IMR-90 (cell line): ENCODE results near the gene ZNF506. TPM values are rescaled to one million over a fixed set of nuclear protein-coding genes. Genes with fewer than 3 reads are reported as not detected.
"Not testable (repeated sequence)": the region's sequence is repeated elsewhere in the genome, so short reads cannot be mapped to it uniquely, and the experiment has no call there.

Experiments
- ATAC-seq: fragments of 200-7000 bp; cut with Tn5 transposase; 2 replicates; pipeline ENCODE4 v1.9.1; 2020; ENCODE audit warnings: low read depth, mild to moderate bottlenecking, moderate library complexity
- BruUV-seq: library from RNA; stranded (reverse); fragments of 400-500 nt; replicated peaks from 2 replicates; lab custom pipeline; 2021; lab: Mats Ljungman, UMichigan
- CTCF ChIA-PET: fragments of 300-600 bp; formaldehyde crosslinking; extraction: SDS; loops from one replicate; lab custom pipeline; 2021; ENCODE audit warnings: antibody characterized with exemption; lab: Yijun Ruan, JAX
- POLR2A ChIA-PET: fragments of 300-600 bp; sonication (Branson Sonifier 250); formaldehyde crosslinking; loops from one replicate; lab custom pipeline; 2022; ENCODE audit warnings: antibody characterized with exemption; ENCODE audit not compliant: unreplicated experiment; lab: Charles Lee
- DNase-seq: peaks from one replicate; pipeline ENCODE4 v3.0.0; 2013
- H2AFZ ChIP-seq: replicated peaks from 2 replicates; pipeline ENCODE3; 2013; ENCODE audit warnings: low read length, mild to moderate bottlenecking; ENCODE audit not compliant: poor library complexity
- H2AK5ac ChIP-seq: 2 replicates; pipeline ENCODE4 v1.6.1; 2013; ENCODE audit warnings: low read depth, low read length, inconsistent platforms
- H2AK9ac ChIP-seq: replicated peaks from 2 replicates; pipeline ENCODE3; 2013; ENCODE audit warnings: mild to moderate bottlenecking, low read depth, low read length, moderate library complexity; ENCODE audit not compliant: poor library complexity
- H2BK120ac ChIP-seq: 2 replicates; pipeline ENCODE4 v1.6.1; 2013; ENCODE audit warnings: low read depth, low read length, inconsistent platforms
- H2BK15ac ChIP-seq: 3 replicates; pipeline ENCODE4 v1.6.1; 2013; ENCODE audit warnings: low read depth, low read length, inconsistent platforms
- H2BK20ac ChIP-seq: 2 replicates; pipeline ENCODE4 v1.6.1; 2013; ENCODE audit warnings: low read depth, mild to moderate bottlenecking, inconsistent platforms, low read length, moderate library complexity
- H2BK5ac ChIP-seq: 2 replicates; pipeline ENCODE4 v1.6.1; 2013; ENCODE audit warnings: mild to moderate bottlenecking, low read depth, low read length, inconsistent platforms; ENCODE audit not compliant: poor library complexity, severe bottlenecking
- H3K14ac ChIP-seq: replicated peaks from 2 replicates; pipeline ENCODE4 v1.6.1; 2013; ENCODE audit warnings: low read depth, low read length, inconsistent platforms
- H3K18ac ChIP-seq: 2 replicates; pipeline ENCODE4 v1.6.1; 2013; ENCODE audit warnings: low read depth, low read length, control low read depth
- H3K23ac ChIP-seq: 2 replicates; pipeline ENCODE4 v1.6.1; 2013; ENCODE audit warnings: low read depth, low read length, inconsistent platforms
- H3K27ac ChIP-seq: 2 replicates; pipeline ENCODE4 v1.5.1; 2013; ENCODE audit warnings: mild to moderate bottlenecking, control low read depth, low read length; ENCODE audit not compliant: insufficient read depth
- H3K27me3 ChIP-seq: 2 replicates; pipeline ENCODE4 v1.6.1; 2013; ENCODE audit warnings: low read length; ENCODE audit not compliant: control insufficient read depth, insufficient read depth
- H3K36me3 ChIP-seq: 2 replicates; pipeline ENCODE4 v1.6.1; 2013; ENCODE audit warnings: low read length, mixed read lengths; ENCODE audit not compliant: control insufficient read depth, insufficient read depth
- H3K4ac ChIP-seq: 2 replicates; pipeline ENCODE4 v1.6.1; 2013; ENCODE audit warnings: low read depth, low read length, inconsistent platforms
- H3K4me1 ChIP-seq: 2 replicates; pipeline ENCODE4 v1.6.1; 2013; ENCODE audit warnings: low read length, mixed read lengths; ENCODE audit not compliant: control insufficient read depth, insufficient read depth
- H3K4me2 ChIP-seq: 2 replicates; pipeline ENCODE4 v1.6.1; 2013; ENCODE audit warnings: low read depth, mild to moderate bottlenecking, control low read depth, low read length, moderate library complexity
- H3K4me3 ChIP-seq: 2 replicates; pipeline ENCODE4 v1.5.1; 2013; ENCODE audit warnings: low read depth, mild to moderate bottlenecking, control low read depth, low read length, moderate library complexity; ENCODE audit not compliant: insufficient read depth
- H3K56ac ChIP-seq: 2 replicates; pipeline ENCODE4 v1.6.1; 2013; ENCODE audit warnings: low read length, inconsistent platforms; ENCODE audit not compliant: insufficient read depth; ENCODE audit errors: extremely low read depth
- H3K79me1 ChIP-seq, 2 experiments: 2 replicates each; pipeline ENCODE4 v1.6.1; 2013; ENCODE audit warnings: low read length in 2 of 2, inconsistent platforms in 1 of 2, low read depth in 1 of 2
- H3K9ac ChIP-seq: 2 replicates; pipeline ENCODE4 v1.6.1; 2013; ENCODE audit warnings: low read depth, low read length, control low read depth
- H3K9me1 ChIP-seq: 2 replicates; pipeline ENCODE4 v1.6.1; 2013; ENCODE audit warnings: low read length, inconsistent platforms; ENCODE audit not compliant: insufficient read depth
- H3K9me3 ChIP-seq: 2 replicates; pipeline ENCODE4 v1.6.1; 2013; ENCODE audit warnings: low read length; ENCODE audit not compliant: control insufficient read depth, insufficient read depth
- H4K20me1 ChIP-seq: 2 replicates; pipeline ENCODE4 v1.6.1; 2013; ENCODE audit warnings: low read length, inconsistent platforms; ENCODE audit not compliant: insufficient read depth
- H4K5ac ChIP-seq: 2 replicates; pipeline ENCODE4 v1.6.1; 2013; ENCODE audit warnings: mild to moderate bottlenecking, low read depth, low read length, control low read depth
- H4K8ac ChIP-seq, 2 experiments: 2 replicates each; pipeline ENCODE4 v1.6.1; 2013; ENCODE audit warnings: low read depth in 2 of 2, low read length in 2 of 2, control low read depth in 1 of 2, inconsistent platforms in 1 of 2
- H4K91ac ChIP-seq: 2 replicates; pipeline ENCODE4 v1.6.1; 2013; ENCODE audit warnings: low read depth, low read length, inconsistent platforms; ENCODE audit not compliant: insufficient read depth
- WGBS, 2 experiments: methylation state at CpG; one replicate each; pipeline versions ENCODE4 v1.1.5 to v1.1.7; 2013; ENCODE audit warnings: missing lambda C conversion rate in 2 of 2; ENCODE audit not compliant: insufficient read length in 1 of 2; ENCODE audit errors: extremely low coverage in 2 of 2; 5-methylcytosine and 5-hydroxymethylcytosine counted together
- dilution Hi-C: fragments of 300-500 bp; cut with HindIII; formaldehyde crosslinking; loops from one replicate; pipeline ENCODE4 v1.14.3; 2018; ENCODE audit warnings: low sequenced_read_pairs; ENCODE audit not compliant: unreplicated experiment
- in situ Hi-C: fragments of 300-500 bp; cut with MboI; formaldehyde crosslinking; loops from 3 replicates; pipeline ENCODE4 v1.14.3; 2019; ENCODE audit warnings: low sequenced_read_pairs, inconsistent platforms, mixed read lengths
- intact Hi-C: fragments of 100-400 bp; cut with micrococcal nuclease; formaldehyde crosslinking; loops from 2 replicates; pipeline ENCODE4 v1.10.0; 2022
- polyA plus RNA-seq, 3 experiments: library from polyadenylated mRNA; depleted of rRNA; stranded (reverse); fragments of >200 nt; gene quantifications; 2 replicates each; pipeline ENCODE4 v1.2.3, GENCODE V29; 2012; ENCODE audit warnings: low replicate concordance in 1 of 3
- total RNA-seq: library from RNA; depleted of rRNA; stranded (reverse); fragments of >200 nt; gene quantifications from 2 replicates; pipeline ENCODE4 v1.2.3, GENCODE V29; 2012

The ZNF506 gene
- total and polyA plus RNA-seq, 2 of the 4 experiments (the other 2 are of a cell fraction): 2.4 to 6.1 TPM

DNA sequence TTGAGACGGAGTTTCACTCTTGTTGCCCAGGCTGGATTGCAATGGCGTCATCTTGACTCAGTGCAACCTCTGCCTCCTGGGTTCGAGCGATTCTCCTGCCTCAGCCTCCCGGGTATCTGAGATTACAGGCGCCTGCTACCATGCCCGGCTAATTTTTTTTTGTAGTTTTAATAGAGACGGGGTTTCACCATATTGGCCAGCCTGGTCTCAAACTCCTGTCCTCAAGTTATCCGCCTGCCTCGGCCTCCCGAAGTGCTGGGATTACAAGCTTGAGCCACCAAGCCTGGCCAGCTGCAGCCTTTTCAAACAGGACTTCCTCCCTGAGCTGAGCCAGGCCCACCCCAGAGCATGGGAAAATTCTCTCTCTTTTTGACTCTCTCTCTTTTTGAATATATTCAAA is 426 bp upstream of the ZNF506 start:
- H3K4ac ChIP-seq, H4K91ac ChIP-seq, H4K20me1 ChIP-seq, in situ Hi-C loops, H3K4me1 ChIP-seq, DNase-seq, CTCF ChIA-PET, H3K27me3 ChIP-seq, dilution Hi-C loops, H3K23ac ChIP-seq, H3K9me1 ChIP-seq, H3K18ac ChIP-seq, H2BK20ac ChIP-seq, ATAC-seq, H2BK5ac ChIP-seq, H4K5ac ChIP-seq, H2BK15ac ChIP-seq, H2AK9ac ChIP-seq, H3K79me1 ChIP-seq, H2BK120ac ChIP-seq, H3K56ac ChIP-seq, BruUV-seq, H2AFZ ChIP-seq, H2AK5ac ChIP-seq: not testable (repeated sequence)
- peak overlapping the region; percentile 98 for H3K4me3 ChIP-seq
- 0 out of 2 replicates have a peak overlapping the region, but pooled peaks have one; percentile 34 for H3K9ac ChIP-seq
- POLR2A ChIA-PET: interaction anchor here (1.1 kb wide), 1 partner anchor 158 kb away, joined by 10 read pairs; the partner anchor contains the start of gene ATP13A1
- peaks cover 14% of the 10 kb centered on the region; the same call in 1 of the 2 replicates for H3K36me3 ChIP-seq
- intact Hi-C loops: loop anchor here (5.0 kb wide), 1 partner anchor 45 kb away; the partner anchor contains the start of gene ZNF253
- H3K4me2 ChIP-seq: peak overlapping the region; percentile 65; the same call in 1 of the 2 replicates
- peak overlapping the region; percentile 39 for H3K27ac ChIP-seq
- H3K9me3 ChIP-seq: peaks cover 42% of the 10 kb centered on the region
- 0 out of 2 replicates have a peak overlapping the region, but pooled peaks have one; percentile 37 for H3K14ac ChIP-seq
- WGBS, 2 experiments: 27% methylated on average over 3 of the region's 11 CpGs; no CpG with 5 or more reads in 1 of the 2 experiments
- H4K8ac ChIP-seq: peak overlapping the region; percentile 8 to 62; a peak in 3 of 4 replicates
